ENCODE data around the gene LZTS2. TPM values are rescaled to one million over a fixed set of nuclear protein-coding genes. Genes with fewer than 3 reads are reported as not detected.

LZTS2 gene
- total RNA-seq, 2 donors from 2014 or later = 15.0 to 24.8 TPM

DNA sequence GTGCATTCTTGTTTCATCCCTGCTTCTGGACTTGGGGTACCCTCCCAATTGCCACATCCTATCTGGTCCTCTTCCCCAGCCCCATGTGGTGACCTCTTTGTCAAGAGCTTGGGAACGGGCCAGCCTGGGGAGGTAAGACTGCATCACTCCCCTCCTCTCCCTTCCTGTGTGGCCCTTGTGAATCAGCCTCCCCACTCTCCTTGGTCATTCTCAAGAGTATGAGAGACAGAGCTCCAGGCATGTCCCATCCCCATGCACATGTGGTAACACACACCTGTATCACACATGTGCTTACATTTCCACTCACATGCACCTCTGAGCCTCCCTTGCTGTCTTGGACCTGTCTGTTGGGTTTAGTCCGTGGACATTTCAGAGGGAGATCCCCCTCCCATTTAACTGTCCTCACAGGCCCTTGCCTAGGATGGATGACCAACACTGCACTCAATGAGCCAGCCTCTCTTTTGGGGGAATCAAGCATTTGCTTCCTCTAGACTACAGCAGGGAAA lies 14.9 kb upstream of the LZTS2 start:
- Mint-ChIP-seq H3K36me3 (ENCODE audit: low read depth) (peaks cover 33% of the 10 kb centered on the region), H3K27me3 (no peaks in the 10 kb centered on the region), H3K4me1 (peaks cover 14% of the 10 kb centered on the region), H3K4me3 (no peak overlapping the region), H3K9me3 (no peaks in the 10 kb centered on the region), H3K27ac (no peak overlapping the region)
- no peak for ATAC-seq (replicated peaks)

DNA sequence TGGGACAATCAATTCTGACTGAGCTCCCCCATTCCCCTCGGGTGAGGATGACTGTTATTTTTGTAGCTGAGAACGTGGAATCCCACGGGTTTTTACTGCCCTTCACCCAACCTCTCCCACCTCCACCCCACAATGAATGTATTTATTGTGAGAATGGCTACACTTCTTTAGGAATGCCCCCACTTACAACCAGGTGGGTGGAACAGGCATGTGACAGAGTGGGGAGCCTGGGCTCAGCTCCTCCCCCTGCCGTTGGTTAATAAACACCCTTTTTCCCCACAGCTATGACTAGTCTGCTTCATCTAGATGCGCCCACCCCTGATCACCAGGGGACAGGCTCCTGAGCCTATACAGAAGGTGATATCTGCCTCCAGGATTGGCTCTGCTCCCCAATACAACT lies 14.3 kb upstream of the LZTS2 start:
- no peaks in the 10 kb centered on the region for H3K9me3 Mint-ChIP-seq
- peaks cover 15% of the 10 kb centered on the region for H3K4me1 Mint-ChIP-seq

DNA sequence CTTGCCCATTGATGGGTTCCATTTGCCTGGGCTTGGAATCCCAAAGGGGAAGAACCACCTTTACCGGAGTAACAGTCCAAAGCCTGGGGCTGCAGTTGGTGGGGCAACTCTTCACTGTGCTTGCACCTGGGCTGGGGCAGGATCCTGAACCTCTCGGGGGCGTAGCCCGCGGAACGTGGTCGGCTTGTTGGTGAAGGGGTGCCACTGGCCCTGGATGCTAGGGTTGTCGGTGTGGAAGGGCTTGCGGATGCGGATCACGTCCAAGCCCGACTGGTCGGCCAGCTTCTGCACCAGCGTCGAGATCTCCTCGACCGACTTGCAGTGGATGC lies 13.0 kb upstream of the LZTS2 start:
- Mint-ChIP-seq H3K9me3 (no peaks in the 10 kb centered on the region), H3K36me3 (ENCODE audit: low read depth) (peaks cover 46% of the 10 kb centered on the region), H3K4me3 (peak overlapping the region; percentile 100), H3K4me1 (peaks cover 26% of the 10 kb centered on the region), H3K27me3 (no peaks in the 10 kb centered on the region), H3K27ac (peak overlapping the region; percentile 95)
- ATAC-seq (replicated peaks) = no peak

More for the DNA sequence above, 14.3 kb upstream of the LZTS2 start:
- no peak for ATAC-seq (replicated peaks)
- Mint-ChIP-seq H3K27ac (no peak overlapping the region), H3K4me3 (peak overlapping the region; percentile 100), H3K36me3 (ENCODE audit: low read depth) (peaks cover 39% of the 10 kb centered on the region), H3K27me3 (no peaks in the 10 kb centered on the region)

DNA sequence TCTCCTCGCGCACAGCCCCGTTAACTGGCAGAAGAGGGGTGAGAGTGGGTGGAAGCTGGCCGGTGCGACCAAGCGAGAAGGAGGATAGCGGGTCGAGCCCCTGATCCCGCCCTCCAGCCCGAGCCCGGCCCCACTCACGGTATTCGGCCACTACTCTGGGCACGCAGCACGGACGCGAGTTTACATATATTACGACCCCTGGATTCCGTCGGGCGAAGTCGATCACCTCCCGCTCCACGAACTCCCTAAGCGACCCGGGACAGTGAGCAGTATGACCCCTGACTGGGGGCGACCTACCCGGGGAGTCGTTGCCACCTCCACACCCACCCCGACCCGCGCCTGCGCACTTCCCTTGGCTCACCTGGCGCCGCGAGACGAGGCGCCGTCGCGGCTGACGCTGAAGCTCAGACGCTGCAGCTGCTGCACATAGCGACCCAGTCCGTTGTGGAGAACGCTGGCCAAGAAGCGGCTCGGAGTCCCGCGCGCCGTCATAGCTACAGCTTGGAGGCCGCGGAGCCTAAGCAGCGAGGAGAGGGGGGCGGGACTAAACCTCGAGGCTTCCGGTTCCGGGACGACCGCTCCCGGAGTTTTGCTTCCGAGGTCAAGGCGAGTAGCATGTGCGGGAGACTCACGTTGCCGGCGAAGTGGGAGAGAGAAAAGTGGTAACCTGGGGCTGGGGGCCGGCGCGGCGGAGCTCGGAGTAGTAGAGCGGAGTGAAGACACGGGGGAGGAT lies 12.5 kb upstream of the LZTS2 start, which contains the start of the genes MRPL43 and TWNK:
Gene MRPL43 (minus strand): TSS at position 546 of the 733 bp plus-strand sequence. CDS start 54 bp downstream, at position 492.
Gene TWNK (plus strand): TSS at position 592 of the 733 bp plus-strand sequence. CDS start 668 bp downstream, outside the sequence.
- Mint-ChIP-seq H3K9me3 (no peaks in the 10 kb centered on the region), H3K4me1 (peaks cover 26% of the 10 kb centered on the region), H3K4me3 (peak within 1 kb of the TSS; percentile 100), H3K27ac (peak within 1 kb of the TSS; percentile 95), H3K27me3 (no peaks in the 10 kb centered on the region), H3K36me3 (ENCODE audit: low read depth) (peaks cover 46% of the 10 kb centered on the region)
- peak; percentile 99 for ATAC-seq (replicated peaks)

DNA sequence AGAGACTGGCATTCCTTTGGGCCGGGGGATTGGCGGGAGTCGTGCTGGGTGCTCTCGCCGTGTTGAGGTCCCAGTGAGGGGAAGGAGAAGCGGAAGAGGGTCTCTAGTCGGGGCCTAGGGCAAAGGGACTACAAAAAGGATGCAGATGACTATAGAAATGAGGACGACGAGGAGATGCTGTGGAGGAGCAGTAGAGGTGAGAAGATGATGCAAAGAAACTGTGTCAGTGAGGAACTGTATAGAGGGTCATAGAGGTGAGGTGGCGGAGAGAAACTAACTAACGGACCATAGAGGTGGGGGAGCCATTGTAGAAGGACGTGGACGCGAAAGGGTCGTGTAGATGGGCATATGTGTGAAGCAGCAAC lies 11.9 kb upstream of the LZTS2 start:
- H3K4me1 Mint-ChIP-seq = peaks cover 24% of the 10 kb centered on the region
- peaks cover 45% of the 10 kb centered on the region for H3K36me3 Mint-ChIP-seq (ENCODE audit: low read depth)
- no peaks in the 10 kb centered on the region for H3K27me3 Mint-ChIP-seq
- no peaks in the 10 kb centered on the region for H3K9me3 Mint-ChIP-seq
- H3K27ac Mint-ChIP-seq = peak overlapping the region; percentile 95
- peak; percentile 5 for ATAC-seq (replicated peaks)
- H3K4me3 Mint-ChIP-seq = peak overlapping the region; percentile 100

DNA sequence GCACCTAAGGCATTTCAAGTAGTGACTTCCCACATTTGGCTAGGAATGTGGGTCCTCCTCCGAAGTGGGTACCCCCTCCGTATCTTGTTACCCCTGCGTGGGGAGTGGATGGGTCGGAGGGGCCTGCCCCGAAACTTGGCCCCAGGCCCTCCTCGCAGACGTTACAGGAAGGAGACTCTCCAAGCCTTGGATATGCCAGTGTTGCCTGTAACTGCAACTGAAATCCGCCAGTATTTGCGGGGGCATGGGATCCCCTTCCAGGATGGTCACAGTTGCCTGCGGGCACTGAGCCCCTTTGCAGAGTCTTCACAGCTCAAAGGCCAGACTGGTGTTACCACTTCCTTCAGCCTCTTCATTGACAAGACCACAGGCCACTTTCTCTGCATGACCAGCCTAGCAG lies 11.4 kb upstream of the LZTS2 start:
- no peaks in the 10 kb centered on the region for H3K9me3 Mint-ChIP-seq
- H3K27ac Mint-ChIP-seq = peak overlapping the region; percentile 95
- H3K4me3 Mint-ChIP-seq = peak overlapping the region; percentile 100
- peaks cover 21% of the 10 kb centered on the region for H3K4me1 Mint-ChIP-seq
- H3K27me3 Mint-ChIP-seq = no peaks in the 10 kb centered on the region
- H3K36me3 Mint-ChIP-seq (ENCODE audit: low read depth) = peaks cover 48% of the 10 kb centered on the region
- no peak for ATAC-seq (replicated peaks)

DNA sequence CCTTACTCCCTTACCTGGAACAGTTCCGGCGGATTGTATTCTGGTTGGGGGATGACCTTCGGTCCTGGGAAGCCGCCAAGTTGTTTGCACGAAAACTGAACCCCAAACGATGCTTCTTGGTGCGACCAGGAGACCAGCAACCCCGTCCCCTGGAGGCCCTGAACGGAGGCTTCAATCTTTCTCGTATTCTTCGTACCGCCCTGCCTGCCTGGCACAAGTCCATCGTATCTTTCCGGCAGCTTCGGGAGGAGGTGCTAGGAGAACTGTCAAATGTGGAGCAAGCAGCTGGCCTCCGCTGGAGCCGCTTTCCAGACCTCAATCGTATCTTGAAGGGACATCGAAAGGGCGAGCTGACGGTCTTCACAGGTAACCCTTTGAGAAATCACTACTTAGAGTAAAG lies 10.5 kb upstream of the LZTS2 start:
- no peak for ATAC-seq (replicated peaks)
- Mint-ChIP-seq H3K4me1 (peaks cover 21% of the 10 kb centered on the region), H3K9me3 (no peaks in the 10 kb centered on the region), H3K27me3 (no peaks in the 10 kb centered on the region), H3K27ac (no peak overlapping the region), H3K4me3 (peak overlapping the region; percentile 100), H3K36me3 (ENCODE audit: low read depth) (peaks cover 57% of the 10 kb centered on the region)

DNA sequence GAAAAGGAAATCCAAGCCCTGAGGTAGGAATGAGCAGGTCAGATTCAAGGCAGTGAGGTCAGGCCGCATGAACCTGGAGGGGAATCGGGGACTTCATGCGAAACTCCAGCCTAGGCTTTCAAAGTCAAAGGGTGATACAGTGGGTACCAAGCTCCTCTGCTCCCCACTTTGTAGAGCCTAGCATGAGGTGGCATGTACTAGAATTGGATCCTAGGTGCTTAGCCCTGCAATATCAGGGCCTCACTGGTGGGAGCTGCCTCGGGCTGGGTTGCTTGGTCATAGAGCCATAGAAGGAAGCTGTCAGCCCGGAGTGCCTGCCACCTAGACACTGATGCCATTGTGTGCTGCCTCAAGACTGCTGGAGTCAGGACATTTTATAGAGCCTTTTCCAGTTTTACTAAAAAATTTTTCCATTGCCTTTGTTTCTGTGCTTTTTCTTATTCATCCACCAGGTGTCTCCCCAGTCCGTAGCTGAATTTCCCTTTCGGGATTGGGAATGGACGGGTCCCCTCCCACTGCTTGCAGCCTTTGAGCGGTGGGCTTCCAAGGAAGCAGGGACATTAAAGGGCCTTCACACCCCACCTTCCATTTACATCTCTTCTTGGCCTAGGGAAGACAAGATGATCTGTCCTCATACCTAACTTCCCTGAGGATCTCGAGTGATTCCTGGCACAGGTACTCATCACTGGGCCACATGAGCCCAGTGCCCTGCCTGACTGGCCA lies 5.5 kb upstream of the LZTS2 start:
- Mint-ChIP-seq H3K27ac (no peak overlapping the region), H3K36me3 (ENCODE audit: low read depth) (peaks cover 62% of the 10 kb centered on the region), H3K4me3 (no peak overlapping the region), H3K9me3 (no peaks in the 10 kb centered on the region), H3K4me1 (peaks cover 18% of the 10 kb centered on the region), H3K27me3 (no peaks in the 10 kb centered on the region)
- no peak for ATAC-seq (replicated peaks)

DNA sequence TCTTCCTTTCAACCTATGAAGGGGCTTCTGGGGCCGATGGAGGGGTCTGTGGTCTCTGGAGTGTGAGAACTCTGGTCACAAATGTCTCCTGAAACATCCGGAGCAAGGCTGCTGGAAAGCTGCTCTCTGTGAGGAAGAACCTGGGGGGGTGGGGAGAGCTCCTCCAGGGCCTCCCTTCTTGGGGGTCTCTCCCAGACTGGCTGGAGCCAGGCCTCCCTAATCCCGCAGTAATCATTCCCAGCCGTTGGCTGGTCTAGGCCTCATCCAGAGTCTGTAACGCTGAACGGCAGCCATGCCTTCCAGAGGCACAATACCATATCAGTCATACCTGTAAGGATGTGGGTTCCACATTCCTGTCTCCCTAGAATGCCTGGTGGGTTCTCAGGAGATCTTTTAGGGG lies 4.4 kb upstream of the LZTS2 start:
- H3K9me3 Mint-ChIP-seq = no peaks in the 10 kb centered on the region
- ATAC-seq (replicated peaks) = no peak
- no peak overlapping the region for H3K27ac Mint-ChIP-seq

DNA sequence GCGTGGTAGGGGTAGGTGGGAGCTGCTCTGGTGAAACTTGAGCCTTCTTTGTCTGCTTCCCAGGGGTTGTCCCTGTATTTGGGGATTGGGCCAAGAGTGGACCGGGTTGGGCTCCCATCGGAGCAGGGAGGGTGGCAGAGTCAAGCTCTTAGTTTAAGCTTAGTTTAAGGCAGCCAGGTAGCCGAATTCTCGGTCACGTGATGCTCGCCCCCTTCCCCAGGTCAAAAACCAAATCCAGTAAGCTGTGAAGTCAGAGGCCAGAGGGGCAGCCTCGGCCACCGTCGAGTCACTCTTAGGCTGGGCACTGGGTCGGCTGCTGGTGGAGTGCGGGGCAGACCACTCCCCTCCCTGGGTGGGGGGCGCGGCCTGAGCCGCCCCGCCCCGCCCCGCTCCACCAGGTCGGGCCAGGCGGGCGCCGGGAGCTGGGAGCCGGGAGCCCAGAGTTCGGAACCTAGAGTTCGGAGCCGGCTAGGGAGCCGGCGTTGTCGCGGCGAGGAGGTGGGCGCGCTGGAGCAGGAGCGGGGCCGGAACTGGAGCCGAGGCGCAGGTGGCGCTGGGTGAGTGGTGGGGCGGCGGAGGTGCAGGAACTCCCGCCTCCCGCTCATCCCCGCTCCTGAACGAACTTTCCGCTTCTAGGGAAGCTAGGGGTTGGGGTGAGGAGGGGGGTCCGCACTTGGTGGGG lies 2.8 kb upstream of the LZTS2 start:
- Mint-ChIP-seq H3K4me1 (peaks cover 12% of the 10 kb centered on the region), H3K4me3 (peak overlapping the region; percentile 82), H3K27ac (peak overlapping the region; percentile 79), H3K36me3 (ENCODE audit: low read depth) (peaks cover 36% of the 10 kb centered on the region), H3K9me3 (no peaks in the 10 kb centered on the region), H3K27me3 (no peaks in the 10 kb centered on the region)
- peak; percentile 43 for ATAC-seq (replicated peaks)

More for the DNA sequence above, 4.4 kb upstream of the LZTS2 start:
- Mint-ChIP-seq H3K27me3 (no peaks in the 10 kb centered on the region), H3K36me3 (ENCODE audit: low read depth) (peaks cover 52% of the 10 kb centered on the region), H3K4me1 (peaks cover 18% of the 10 kb centered on the region), H3K4me3 (no peak overlapping the region)

DNA sequence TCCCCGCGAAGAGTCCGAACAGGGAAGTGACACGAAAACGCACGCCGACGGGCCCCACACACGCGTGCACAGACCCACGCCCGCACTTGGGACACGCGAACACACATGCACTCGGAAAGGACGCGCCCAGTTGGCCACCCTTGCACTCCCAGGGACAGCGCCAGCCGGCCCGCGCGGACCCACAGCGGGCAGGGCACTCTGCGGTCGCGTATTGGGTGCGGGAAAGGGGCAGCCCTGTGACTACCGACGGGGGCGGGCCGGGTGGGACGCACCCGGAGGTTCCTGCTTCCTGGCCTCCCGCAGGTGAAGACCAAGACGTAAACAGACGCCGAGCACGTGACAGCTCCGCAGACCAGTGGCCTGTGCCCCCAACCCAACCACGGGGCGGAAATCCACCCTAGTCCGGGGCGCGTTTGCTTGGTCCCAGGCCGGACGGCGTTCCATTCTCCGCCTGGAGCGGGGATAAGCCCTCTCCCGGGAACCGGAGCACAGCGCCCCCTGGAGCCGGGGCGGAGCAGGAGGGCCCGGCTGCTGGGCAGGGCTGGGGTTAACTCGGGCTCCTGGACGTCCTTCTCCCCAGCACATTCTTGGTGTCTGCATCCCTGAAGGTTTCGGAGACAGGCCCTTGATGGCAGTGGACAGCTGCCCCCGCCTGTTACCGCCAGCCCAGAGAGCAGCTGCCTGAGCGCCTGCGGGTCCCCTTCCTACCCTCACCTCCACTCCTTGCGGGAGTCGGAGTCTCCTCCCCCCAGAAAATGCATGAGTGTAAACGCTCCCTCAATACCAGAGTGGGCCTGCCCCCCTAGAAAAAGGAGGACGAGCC lies 2.0 kb upstream of the LZTS2 start:
- Mint-ChIP-seq H3K9me3 (no peaks in the 10 kb centered on the region), H3K27ac (peak overlapping the region; percentile 75)

DNA sequence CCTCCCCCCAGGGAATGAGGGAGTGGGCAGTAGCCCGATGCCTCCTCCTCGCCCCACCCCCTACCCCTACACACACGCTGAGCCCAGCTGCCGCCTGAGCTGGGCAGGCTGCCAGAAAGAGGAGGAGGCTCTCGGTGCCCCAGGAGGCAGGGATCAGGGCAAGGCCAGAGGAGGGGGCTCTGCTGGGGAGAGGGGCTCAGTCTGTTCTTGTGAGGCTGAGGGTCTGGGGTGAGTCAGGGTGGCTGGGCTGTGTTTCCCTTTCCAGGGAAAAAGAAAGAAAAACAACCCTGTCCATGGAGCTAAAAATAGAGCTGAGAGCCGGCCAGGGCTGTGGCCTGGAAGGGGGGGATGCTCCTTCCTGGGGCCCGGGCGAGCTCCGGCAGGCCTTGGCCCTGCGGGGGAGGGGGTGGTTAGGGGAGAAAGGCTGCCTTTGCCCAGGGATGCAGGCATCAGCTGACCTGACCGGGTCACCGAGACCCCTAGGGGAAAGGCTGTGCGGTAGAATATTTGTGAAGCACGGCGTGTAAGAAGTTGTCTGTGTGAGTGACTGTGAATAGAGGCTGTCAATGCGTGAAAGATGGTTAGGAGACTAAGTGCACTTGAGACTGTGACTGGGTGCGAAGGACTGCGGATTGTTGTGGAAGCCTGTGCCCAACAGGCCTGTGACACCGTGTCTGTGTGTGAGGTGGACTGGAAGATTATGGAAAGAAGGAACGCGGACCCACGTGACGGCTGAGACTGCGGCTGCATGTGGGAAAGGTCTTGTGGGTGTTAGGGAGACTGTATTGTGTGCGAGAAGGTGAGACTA lies 1.2 kb upstream of the LZTS2 start:
- Mint-ChIP-seq H3K4me1 (peaks cover 12% of the 10 kb centered on the region), H3K4me3 (peak overlapping the region; percentile 82), H3K27me3 (no peaks in the 10 kb centered on the region), H3K9me3 (no peaks in the 10 kb centered on the region), H3K36me3 (ENCODE audit: low read depth) (peaks cover 23% of the 10 kb centered on the region), H3K27ac (peak overlapping the region; percentile 75)
- ATAC-seq (replicated peaks) = peak; percentile 51

More for the DNA sequence above, 2.0 kb upstream of the LZTS2 start:
- peak; percentile 65 for ATAC-seq (replicated peaks)
- H3K4me3 Mint-ChIP-seq = peak overlapping the region; percentile 82
- peaks cover 12% of the 10 kb centered on the region for H3K4me1 Mint-ChIP-seq
- H3K27me3 Mint-ChIP-seq = no peaks in the 10 kb centered on the region
- peaks cover 32% of the 10 kb centered on the region for H3K36me3 Mint-ChIP-seq (ENCODE audit: low read depth)
